LoVo (cell line): ENCODE results near the gene NRDC.
"Not testable (repeated sequence)": the region's sequence is repeated elsewhere in the genome, so short reads cannot be mapped to it uniquely, and the experiment has no call there.

Source experiments
- DNase-seq: peaks from one replicate; pipeline ENCODE4 v3.0.0-alpha.2; 2016; ENCODE audit warnings: low spot score

The NRDC gene

GRCh38 chr1:51843948-51844347 lies 34.6 kb downstream of the NRDC start:
- no peak for DNase-seq

- DNase-seq = no peak
Measured at GRCh38 chr1:51842261-51842660, 36.3 kb downstream of the NRDC start.

GRCh38 chr1:51840743-51841461 lies 37.6 kb downstream of the NRDC start:
- DNase-seq = no peak

GRCh38 chr1:51840182-51840581 lies 38.3 kb downstream of the NRDC start:
- DNase-seq = no peak

GRCh38 chr1:51839094-51839493 lies 39.4 kb downstream of the NRDC start:
- no peak for DNase-seq

- no peak for DNase-seq
Measured at GRCh38 chr1:51837243-51837642, 41.3 kb downstream of the NRDC start.

GRCh38 chr1:51833700-51834099 lies 44.8 kb downstream of the NRDC start:
- no peak for DNase-seq

GRCh38 chr1:51829058-51829457 lies 49.5 kb downstream of the NRDC start:
- peak; percentile 29 for DNase-seq

GRCh38 chr1:51819810-51820209 lies 58.7 kb downstream of the NRDC start:
- no peak for DNase-seq

- DNase-seq = not testable (repeated sequence)
Measured at GRCh38 chr1:51819021-51819420, 59.5 kb downstream of the NRDC start.

GRCh38 chr1:51818487-51818886 lies 60.0 kb downstream of the NRDC start:
- DNase-seq = no peak

GRCh38 chr1:51814513-51814912 lies 64.0 kb downstream of the NRDC start:
- no peak for DNase-seq

GRCh38 chr1:51799372-51799771 lies 79.2 kb downstream of the NRDC start:
- no peak for DNase-seq

- DNase-seq = no peak
Measured at GRCh38 chr1:51794868-51795267, 83.7 kb downstream of the NRDC start.

- DNase-seq = no peak
Measured at GRCh38 chr1:51794260-51794659, 84.3 kb downstream of the NRDC start.

- DNase-seq = no peak
Measured at GRCh38 chr1:51792864-51793263, 85.7 kb downstream of the NRDC start.

- DNase-seq = no peak
Measured at GRCh38 chr1:51791888-51792287, 86.6 kb downstream of the NRDC start.

- no peak for DNase-seq
Measured at GRCh38 chr1:51790385-51790784, 88.1 kb downstream of the NRDC start.

GRCh38 chr1:51789342-51789741 lies 89.2 kb downstream of the NRDC start:
- no peak for DNase-seq

GRCh38 chr1:51788938-51789337 lies 89.6 kb downstream of the NRDC start:
- DNase-seq = no peak

- no peak for DNase-seq
Measured at GRCh38 chr1:51784997-51785421, 93.5 kb downstream of the NRDC start.

- no peak for DNase-seq
Measured at GRCh38 chr1:51780927-51781326, 97.6 kb downstream of the NRDC start.

GRCh38 chr1:51776408-51776807 lies 102.1 kb downstream of the NRDC start:
- no peak for DNase-seq

GRCh38 chr1:51768971-51769588 lies 109.4 kb downstream of the NRDC start:
- DNase-seq = peak; percentile 44
